Activated CD4-positive, alpha-beta T cell treated with anti-CD3 and anti-CD28 coated beads, Interleukin-2, Interleukin-6, amounts not matched to agents 100 ng/mL and 50 ng/mL, durations not matched to agents 16 hours and 8 hours (primary cell): ENCODE measurements around the gene CPSF6.
A peak's percentile ranks its signal among the peaks of the same experiment; 100 is the strongest.
"Not testable (repeated sequence)": the region's sequence is repeated elsewhere in the genome, so short reads cannot be mapped to it uniquely, and the experiment has no call there.

ENCODE experiments used
- DNase-seq: peaks from one replicate; pipeline ENCODE4 v3.0.0-alpha.2; 2020

Gene CPSF6

DNA sequence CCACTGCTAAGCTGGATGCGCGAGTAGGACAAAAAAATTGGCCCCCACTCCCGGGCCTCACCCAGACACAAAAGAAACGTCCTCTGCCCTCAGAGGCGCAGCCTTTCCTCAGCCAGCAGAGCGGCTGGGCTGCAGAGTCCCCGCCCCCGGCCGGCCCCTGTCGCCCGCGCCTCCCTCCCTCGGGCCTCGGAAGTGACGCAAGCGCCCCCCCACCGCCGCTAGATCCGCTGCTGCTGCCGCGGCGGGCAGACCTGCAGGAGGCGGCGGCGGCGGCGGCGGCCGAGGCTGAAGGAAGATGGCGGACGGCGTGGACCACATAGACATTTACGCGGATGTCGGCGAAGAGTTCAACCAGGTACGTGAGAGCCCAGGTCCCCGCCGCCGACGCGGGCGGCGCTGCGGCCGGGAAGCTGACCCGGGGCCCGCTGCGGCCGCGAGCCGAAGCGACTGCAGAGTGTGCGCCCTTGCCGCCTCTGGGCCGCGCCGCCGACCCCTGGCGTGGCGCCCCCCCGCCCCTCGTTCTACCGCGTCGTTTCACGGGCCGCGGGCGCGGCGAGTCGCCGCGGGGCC lies at the start of gene CPSF6:
Gene CPSF6, plus strand, starts transcription at position 218 of the 570 bp plus-strand sequence. Its CDS starts 78 bp downstream, at position 296.
- DNase-seq, result peak; percentile 97

GRCh38 chr12:69196302-69197288 lies 42.8 kb upstream of the CPSF6 start:
- DNase-seq, result peak; percentile 15

- DNase-seq, result not testable (repeated sequence)
Observed at GRCh38 chr12:69199976-69200375, 39.4 kb upstream of the CPSF6 start.

DNA sequence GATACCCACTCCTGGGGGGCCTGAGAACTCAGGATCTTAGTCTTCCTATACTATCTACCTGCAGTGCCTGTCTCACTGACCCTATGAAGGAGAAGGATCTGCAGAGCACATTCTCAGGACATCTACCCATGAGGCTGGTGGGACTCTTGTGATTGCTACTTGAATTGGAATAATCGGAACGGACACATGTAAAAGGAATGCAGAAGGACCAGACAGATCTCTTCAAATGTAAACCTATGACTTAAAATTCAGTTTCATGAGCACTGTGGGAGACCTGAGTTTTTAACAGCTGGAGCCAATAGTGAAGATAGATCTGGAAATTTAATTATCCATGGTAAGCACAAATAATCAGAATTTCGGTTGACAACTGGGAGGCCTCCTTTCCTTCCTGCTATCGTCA lies 35.2 kb upstream of the CPSF6 start:
- no peak for DNase-seq

- DNase-seq, result no peak
Observed at GRCh38 chr12:69210661-69211060, 28.7 kb upstream of the CPSF6 start.

- DNase-seq, result no peak
Observed at GRCh38 chr12:69211160-69211559, 28.2 kb upstream of the CPSF6 start.

GRCh38 chr12:69214169-69214568 lies 25.2 kb upstream of the CPSF6 start:
- no peak for DNase-seq

- no peak for DNase-seq
Observed at GRCh38 chr12:69225251-69225910, 14.0 kb upstream of the CPSF6 start.

- no peak for DNase-seq
Observed at GRCh38 chr12:69231479-69231878, 7.9 kb upstream of the CPSF6 start.

- DNase-seq, result no peak
Observed at GRCh38 chr12:69238589-69239351, 599 bp upstream of the CPSF6 start.

DNA sequence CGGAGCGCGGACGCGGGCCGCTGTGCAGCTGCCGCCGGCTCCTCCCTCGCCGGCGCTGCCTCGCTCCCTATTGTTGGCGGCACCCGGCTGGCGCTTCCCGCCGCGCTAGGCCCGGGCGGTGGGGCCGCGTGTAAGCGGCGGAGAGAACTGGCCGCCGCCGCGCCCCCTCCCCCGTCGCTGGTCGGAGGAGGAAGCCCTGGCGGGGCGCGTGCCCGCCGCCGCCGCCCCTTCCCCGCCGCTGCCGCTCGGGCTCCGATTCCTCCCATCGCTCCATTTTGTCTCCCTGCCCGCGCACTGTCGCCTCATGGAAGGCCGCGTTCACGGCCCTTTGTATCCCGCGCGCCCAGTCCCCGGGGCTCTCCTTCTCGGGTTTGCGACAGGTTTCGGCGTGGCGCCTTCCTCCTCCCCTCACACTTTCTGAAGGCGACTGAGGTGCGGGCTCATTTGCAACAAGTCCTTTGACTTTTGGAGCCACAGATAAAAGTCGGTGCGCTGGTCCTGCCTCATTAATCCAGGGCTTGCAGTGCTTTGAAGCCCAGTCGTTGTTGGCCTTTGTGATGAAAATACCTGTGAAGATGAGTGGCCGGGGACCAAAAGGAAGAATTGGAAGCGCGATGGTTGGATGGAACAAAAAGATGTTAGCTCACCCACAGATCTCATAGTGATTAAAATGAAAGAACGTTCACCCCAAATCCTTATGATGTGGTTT lies 707 bp downstream of the CPSF6 start:
- peak; percentile 44 for DNase-seq

DNA sequence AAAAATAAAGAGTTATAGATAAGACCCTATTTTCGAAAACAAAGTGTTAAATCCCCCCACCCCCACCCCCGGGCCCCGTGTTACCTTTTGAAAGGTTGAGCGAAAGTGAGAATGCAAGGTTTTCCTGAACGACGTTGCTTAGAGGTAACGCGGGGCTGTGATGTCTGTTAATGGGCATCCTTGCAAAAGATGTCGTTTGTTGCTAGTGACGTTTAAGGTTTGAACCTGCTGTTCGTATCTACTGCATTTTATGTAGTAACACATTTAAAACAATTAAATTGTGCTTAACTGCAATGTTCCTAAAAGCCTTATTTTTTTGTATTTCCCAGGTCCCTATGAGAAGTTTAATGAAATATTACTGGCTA lies 1.2 kb downstream of the CPSF6 start:
- peak; percentile 58 for DNase-seq

DNA sequence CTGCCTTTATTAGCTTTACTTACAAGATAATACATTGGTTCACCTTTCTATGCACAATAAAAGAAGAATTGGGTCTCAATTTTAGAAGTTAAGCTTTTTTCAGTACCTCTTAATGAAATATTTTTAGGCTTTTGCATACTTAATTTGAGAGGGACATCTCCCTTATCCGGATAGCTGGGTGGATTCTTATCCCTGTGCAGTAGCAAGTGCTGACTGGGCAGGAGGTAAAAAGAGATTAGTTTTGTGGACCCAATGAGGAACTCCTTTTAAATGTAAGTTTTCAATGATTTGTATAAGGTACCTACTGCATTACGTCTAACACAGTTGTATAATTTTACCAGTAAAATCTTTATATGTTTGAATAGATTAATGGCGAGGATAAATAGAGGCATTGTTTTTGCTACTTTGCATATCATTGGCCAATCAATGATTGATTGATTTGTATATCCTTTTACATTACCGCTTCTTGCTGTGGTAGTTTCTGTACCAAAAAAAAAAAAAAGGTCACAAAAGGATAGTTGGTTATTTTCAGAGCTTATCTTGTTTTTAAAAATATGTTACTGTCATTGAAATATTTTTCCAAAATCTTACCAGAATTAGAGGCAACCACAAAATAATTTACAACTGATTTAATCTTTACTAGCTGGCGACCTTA lies 2.2 kb downstream of the CPSF6 start:
- no peak for DNase-seq

DNA sequence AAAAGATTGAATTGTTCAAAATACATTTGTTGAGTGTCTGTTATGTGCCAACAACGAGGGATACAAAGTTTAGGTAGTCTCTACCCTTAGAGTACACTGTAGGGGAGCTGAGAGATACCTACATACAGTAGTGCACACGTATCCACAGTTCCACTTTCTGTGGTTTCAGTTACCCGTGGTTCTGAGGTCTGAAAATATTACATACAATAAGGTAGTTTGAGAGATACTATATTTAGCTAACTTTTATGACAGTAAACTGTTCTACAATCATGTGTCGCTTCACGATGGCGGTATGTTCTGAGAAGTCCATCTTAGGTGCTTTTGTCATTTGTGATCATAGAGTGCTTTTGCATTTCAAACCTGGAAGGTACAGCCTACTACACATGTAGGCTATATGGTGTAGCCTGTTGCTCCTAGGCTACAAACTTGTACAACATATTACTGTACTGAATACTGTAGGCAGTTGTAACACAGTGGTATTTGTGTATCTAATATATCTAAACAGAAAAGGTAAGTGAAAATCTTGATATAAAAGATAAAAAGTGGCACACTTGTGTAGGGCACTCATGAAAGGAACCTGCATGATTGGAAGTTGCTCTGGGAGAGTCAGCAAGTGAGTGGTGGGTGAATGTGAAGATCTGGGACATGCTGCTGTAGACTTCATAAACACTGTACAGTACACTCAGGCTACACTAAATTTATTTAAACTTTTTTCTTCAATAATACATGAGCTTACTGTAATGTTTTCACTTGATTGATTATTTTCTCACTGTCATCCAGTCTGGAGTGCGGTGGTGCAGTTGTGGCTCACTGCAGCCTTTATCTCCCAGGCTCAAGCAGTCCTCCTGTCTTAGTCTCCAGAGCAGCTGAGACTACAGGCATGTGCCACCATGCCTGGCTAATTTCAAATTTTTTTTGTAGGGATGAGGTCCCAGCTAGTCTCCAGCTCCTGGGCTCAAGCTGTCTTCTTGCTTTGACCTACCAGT lies 4.0 kb downstream of the CPSF6 start:
- DNase-seq, result peak; percentile 12

DNA sequence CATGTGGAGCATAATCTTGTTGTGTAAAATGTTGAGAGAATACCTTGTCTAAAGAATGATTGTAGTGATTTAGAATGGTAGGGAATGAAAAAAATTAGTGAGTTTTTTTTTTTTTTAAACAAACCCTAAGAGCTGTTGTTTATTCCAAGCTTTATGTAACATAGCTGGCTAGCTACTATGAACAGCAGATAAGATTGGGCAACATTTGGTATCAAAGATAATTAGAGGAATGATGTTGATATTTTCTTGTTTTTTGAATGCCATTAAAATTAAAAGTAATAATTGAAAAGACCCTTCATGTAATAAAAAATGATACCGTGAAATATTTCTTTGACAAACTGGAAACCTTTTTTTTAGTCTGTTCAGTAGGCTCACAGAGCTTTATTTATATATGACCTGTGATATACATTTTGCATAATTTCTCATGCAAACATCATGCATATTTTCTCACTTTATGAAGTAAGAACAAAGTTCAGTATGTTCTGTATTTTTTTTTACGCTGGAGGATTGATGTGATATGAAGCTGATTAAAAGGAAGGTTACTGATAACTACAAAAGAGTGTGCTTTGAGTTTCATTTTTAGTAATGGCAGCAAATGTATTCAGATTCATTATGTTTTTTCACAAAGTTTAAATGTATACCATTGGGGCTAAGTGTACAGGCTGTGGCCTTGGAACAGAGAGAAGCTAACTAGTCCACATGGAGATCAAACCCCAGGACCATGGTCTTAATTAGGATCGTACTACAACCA lies 8.1 kb downstream of the CPSF6 start:
- peak; percentile 15 for DNase-seq

DNA sequence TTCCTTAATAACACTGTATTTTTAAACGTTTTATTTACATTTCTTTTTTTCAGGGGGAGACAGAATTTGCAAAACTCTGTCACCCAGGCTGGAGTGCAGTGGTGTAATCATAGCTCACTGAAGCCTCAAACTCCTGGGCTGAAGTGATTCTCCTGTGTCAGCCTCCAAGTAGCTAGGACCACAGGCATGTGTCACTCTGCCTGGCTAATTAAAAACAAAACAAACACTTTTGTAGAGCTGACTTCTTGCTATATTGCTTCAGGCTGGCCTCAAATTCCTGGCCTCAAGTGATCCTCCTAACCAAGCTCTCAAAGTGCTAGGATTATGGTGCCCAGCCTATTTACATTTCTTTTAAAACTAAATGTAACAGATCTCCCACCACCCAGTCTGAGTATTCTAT lies 12.7 kb downstream of the CPSF6 start:
- no peak for DNase-seq

DNA sequence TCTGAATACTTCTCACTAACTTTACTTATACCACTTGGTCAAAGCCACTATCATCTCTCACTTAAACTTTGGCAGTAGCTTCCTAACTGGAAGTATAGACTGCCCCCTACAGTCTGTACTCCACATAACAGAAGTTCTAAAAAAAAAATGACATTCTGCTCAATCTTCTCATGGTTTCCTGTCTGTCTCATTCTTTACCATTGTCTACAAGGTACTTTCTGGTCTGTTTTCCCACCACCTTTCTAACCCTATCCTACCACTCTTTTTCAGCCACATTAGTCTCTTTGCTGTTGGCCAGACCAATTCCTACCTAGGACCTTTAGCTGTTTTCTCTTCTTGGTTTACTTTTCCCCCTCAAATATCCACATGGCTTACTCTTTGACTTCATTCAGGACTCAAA lies 14.7 kb downstream of the CPSF6 start:
- DNase-seq, result peak; percentile 62

DNA sequence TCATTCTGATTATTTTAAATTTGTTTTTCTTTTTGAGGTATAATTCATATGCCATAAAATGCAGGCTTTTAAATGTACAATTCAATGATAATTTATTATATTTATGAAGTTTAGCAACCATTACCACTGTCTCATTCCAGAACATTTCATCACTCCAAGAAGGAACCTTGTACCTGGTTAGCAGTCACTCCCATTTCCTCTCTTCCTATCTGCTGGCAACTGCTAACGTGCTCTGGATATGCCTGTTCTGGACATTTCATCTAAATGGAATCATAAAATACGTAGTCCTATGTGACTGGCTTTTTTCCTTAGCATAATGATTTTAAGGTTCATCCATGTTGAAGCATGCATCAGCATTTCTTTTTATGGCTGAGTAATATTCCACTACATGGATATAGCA lies 15.5 kb downstream of the CPSF6 start:
- DNase-seq, result no peak

GRCh38 chr12:69258655-69259054 lies 19.3 kb downstream of the CPSF6 start:
- no peak for DNase-seq
